ENCODE results near the gene CAPZB.

Gene CAPZB

DNA sequence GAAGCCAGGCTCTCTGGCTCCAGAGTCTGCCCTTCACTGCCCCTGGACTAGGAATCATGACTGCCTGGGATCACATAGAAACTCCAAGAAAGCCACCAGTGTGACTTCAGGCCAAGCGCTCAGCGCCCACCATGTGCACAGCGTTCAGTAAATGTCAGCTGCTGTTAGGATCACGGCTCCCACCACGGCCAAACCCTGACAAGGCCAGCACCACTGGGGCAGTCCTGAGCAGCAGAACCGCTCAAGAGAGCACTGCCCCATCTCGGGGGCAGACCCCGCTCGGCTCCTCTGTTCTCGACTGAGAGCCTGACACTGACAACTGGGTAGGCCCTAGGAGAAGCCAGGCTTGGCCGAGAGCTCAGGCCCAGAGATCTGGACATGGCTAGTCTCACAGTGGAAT lies 10.0 kb downstream of the CAPZB start:
- DNase-seq (ENCODE audit: low read depth in 1 of 2, low spot score in 1 of 2): no peak
- H3K27ac ChIP-seq (replicated peaks): no peak overlapping the region; the same call in 1 of the 2 replicates
- no peak for TF ChIP-seq SPI1 (IDR thresholded peaks at IDR 0.05; ENCODE audit: borderline replicate concordance, low read depth)
- no peak overlapping the region for H3K4me3 ChIP-seq (replicated peaks; ENCODE audit: insufficient read depth, low read length)
- H3K27me3 ChIP-seq (ENCODE audit: insufficient read depth, poor library complexity, severe bottlenecking): no peaks in the 10 kb centered on the region

DNA sequence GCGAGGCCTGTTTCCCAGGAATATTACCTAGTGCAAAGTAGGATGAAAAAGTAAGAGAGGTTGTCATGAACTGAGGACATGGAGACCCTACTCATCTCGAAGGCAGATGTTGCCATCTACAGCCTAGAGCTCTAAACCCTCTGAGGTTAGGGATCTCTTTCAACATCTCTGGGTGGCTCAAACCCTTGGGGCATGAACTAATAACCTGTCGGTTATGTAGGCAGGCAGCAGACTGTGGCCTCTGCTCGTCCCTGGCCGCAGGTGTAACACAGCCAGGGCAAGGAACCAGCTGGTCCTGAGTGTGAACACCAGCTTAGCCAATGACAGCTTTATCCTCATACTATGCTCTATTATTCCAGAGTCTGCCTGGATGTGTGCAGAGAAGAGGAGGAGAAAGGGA lies 13.2 kb downstream of the CAPZB start:
- Histone ChIP-seq H3K4me3 (replicated peaks; ENCODE audit: insufficient read depth, low read length) (no peak overlapping the region), H3K27ac (replicated peaks) (no peak overlapping the region), H3K27me3 (ENCODE audit: insufficient read depth, poor library complexity, severe bottlenecking) (no peaks in the 10 kb centered on the region)
- TF ChIP-seq GABPA (IDR thresholded peaks at IDR 0.05; ENCODE audit: low read depth) (no peak), SPI1 (IDR thresholded peaks at IDR 0.05; ENCODE audit: borderline replicate concordance, low read depth) (no peak), POLR2AphosphoS5 (IDR thresholded peaks at IDR 0.05; ENCODE audit: low read depth) (no peak)
- TF ChIP-seq, protein P1, sequence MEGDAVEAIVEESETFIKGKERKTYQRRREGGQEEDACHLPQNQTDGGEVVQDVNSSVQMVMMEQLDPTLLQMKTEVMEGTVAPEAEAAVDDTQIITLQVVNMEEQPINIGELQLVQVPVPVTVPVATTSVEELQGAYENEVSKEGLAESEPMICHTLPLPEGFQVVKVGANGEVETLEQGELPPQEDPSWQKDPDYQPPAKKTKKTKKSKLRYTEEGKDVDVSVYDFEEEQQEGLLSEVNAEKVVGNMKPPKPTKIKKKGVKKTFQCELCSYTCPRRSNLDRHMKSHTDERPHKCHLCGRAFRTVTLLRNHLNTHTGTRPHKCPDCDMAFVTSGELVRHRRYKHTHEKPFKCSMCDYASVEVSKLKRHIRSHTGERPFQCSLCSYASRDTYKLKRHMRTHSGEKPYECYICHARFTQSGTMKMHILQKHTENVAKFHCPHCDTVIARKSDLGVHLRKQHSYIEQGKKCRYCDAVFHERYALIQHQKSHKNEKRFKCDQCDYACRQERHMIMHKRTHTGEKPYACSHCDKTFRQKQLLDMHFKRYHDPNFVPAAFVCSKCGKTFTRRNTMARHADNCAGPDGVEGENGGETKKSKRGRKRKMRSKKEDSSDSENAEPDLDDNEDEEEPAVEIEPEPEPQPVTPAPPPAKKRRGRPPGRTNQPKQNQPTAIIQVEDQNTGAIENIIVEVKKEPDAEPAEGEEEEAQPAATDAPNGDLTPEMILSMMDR (IDR thresholded peaks at IDR 0.05; ENCODE audit: insufficient read depth, low read length): no peak
- TF ChIP-seq, protein P2, sequence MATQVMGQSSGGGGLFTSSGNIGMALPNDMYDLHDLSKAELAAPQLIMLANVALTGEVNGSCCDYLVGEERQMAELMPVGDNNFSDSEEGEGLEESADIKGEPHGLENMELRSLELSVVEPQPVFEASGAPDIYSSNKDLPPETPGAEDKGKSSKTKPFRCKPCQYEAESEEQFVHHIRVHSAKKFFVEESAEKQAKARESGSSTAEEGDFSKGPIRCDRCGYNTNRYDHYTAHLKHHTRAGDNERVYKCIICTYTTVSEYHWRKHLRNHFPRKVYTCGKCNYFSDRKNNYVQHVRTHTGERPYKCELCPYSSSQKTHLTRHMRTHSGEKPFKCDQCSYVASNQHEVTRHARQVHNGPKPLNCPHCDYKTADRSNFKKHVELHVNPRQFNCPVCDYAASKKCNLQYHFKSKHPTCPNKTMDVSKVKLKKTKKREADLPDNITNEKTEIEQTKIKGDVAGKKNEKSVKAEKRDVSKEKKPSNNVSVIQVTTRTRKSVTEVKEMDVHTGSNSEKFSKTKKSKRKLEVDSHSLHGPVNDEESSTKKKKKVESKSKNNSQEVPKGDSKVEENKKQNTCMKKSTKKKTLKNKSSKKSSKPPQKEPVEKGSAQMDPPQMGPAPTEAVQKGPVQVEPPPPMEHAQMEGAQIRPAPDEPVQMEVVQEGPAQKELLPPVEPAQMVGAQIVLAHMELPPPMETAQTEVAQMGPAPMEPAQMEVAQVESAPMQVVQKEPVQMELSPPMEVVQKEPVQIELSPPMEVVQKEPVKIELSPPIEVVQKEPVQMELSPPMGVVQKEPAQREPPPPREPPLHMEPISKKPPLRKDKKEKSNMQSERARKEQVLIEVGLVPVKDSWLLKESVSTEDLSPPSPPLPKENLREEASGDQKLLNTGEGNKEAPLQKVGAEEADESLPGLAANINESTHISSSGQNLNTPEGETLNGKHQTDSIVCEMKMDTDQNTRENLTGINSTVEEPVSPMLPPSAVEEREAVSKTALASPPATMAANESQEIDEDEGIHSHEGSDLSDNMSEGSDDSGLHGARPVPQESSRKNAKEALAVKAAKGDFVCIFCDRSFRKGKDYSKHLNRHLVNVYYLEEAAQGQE (IDR thresholded peaks at IDR 0.05; ENCODE audit: insufficient replicate concordance, low read depth): no peak
- DNase-seq (ENCODE audit: low read depth in 1 of 2, low spot score in 1 of 2): peak in 1 of 2 experiments; percentile 64

DNA sequence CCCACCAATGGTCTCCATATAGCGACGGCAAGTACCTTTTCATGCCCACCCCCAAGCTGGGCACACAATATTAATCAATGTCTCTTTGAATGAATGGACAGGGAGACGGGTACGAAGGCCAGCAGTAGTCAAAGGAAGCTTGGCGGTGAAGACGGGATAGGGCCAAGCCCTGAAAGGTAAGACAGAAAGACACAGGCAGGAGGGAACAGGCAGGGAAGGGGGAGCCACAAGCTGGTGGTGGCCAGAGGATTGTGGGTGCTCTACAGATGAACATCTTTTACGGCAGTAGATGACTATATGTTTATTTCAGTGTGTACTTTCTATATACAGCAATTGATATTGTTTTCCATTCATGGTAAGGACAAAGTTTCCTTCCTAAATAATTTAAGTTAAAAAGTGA lies 16.3 kb downstream of the CAPZB start:
- no peak for DNase-seq (ENCODE audit: low read depth in 1 of 2, low spot score in 1 of 2)
- no peak overlapping the region for H3K4me3 ChIP-seq (replicated peaks; ENCODE audit: insufficient read depth, low read length)

DNA sequence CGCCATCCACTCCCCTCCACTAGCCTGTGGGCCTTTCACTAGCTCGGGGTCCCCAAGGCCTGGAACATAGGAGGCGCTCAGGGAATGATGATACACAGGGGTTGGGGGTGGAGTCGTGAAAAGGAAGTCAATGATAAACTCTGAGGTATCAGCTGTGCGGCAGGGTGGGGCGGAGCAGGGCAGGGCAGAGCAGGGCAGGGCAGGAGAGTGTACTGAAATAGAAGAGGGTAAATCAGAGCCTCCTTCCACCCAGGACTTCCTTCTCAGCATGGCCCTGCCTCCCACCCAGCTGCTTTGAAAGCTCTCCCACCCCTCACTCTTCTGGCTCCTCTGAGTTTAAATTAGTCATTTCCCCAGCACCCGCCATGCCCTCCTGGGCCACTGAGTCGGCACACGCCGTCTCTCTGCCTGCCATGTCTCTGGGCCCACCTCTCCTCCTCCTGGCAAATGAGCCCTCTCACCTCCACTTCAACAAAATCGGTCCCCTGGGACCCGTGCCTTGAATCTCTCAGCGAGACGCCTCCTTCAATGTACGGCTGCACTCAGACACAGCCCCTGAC lies 16.9 kb downstream of the CAPZB start:
- H3K4me3 ChIP-seq (replicated peaks; ENCODE audit: insufficient read depth, low read length): no peak overlapping the region
- H3K27ac ChIP-seq (replicated peaks): no peak overlapping the region
- TF ChIP-seq GABPA (IDR thresholded peaks at IDR 0.05; ENCODE audit: low read depth): no peak
- peak; percentile 43; the same call in 1 of the 2 replicates for TF ChIP-seq SPI1 (IDR thresholded peaks at IDR 0.05; ENCODE audit: borderline replicate concordance, low read depth)
- TF ChIP-seq, protein P2 (IDR thresholded peaks at IDR 0.05; ENCODE audit: insufficient replicate concordance, low read depth): no peak
- TF ChIP-seq POLR2AphosphoS5 (IDR thresholded peaks at IDR 0.05; ENCODE audit: low read depth): no peak
- TF ChIP-seq, protein P1 (IDR thresholded peaks at IDR 0.05; ENCODE audit: insufficient read depth, low read length): no peak
- DNase-seq (ENCODE audit: low read depth in 1 of 2, low spot score in 1 of 2): peak in 1 of 2 experiments; percentile 71
- no peaks in the 10 kb centered on the region for H3K27me3 ChIP-seq (ENCODE audit: insufficient read depth, poor library complexity, severe bottlenecking)

More for the DNA sequence above, 16.3 kb downstream of the CAPZB start:
- Histone ChIP-seq H3K27ac (replicated peaks) (no peak overlapping the region), H3K27me3 (ENCODE audit: insufficient read depth, poor library complexity, severe bottlenecking) (no peaks in the 10 kb centered on the region)
- TF ChIP-seq SPI1 (IDR thresholded peaks at IDR 0.05; ENCODE audit: borderline replicate concordance, low read depth): no peak
- no peak for TF ChIP-seq GABPA (IDR thresholded peaks at IDR 0.05; ENCODE audit: low read depth)
- no peak for TF ChIP-seq POLR2AphosphoS5 (IDR thresholded peaks at IDR 0.05; ENCODE audit: low read depth)
- TF ChIP-seq, protein P1 (IDR thresholded peaks at IDR 0.05; ENCODE audit: insufficient read depth, low read length): no peak
- TF ChIP-seq, protein P2 (IDR thresholded peaks at IDR 0.05; ENCODE audit: insufficient replicate concordance, low read depth): no peak
